ENCODE data around the gene REXO5. TPM values are rescaled to one million over a fixed set of nuclear protein-coding genes. Genes with fewer than 3 reads are reported as not detected.

The REXO5 gene
- polyA plus RNA-seq, 1 donor (not counting 4 experiments of a cell fraction or from before 2014, with no cell fraction given), result 2.6 TPM

- Histone ChIP-seq H3K4me1 (ENCODE audit: control insufficient read depth, extremely low read depth, insufficient read depth, low read length) (no peaks in the 10 kb centered on the region), H2AFZ (ENCODE audit: control insufficient read depth, low read length) (no peak overlapping the region), H3K27me3 (ENCODE audit: control insufficient read depth, extremely low read depth, insufficient read depth, low read length) (no peaks in the 10 kb centered on the region), H3K27ac (ENCODE audit: control insufficient read depth, insufficient read depth, low read length) (no peak overlapping the region), H4K20me1 (ENCODE audit: control insufficient read depth, extremely low read depth, insufficient read depth, low read length) (no peaks in the 10 kb centered on the region), H3K4me3 (ENCODE audit: control insufficient read depth in 2 of 3, extremely low read depth in 1 of 3, insufficient read depth in 2 of 3, low read depth in 1 of 3, low read length in 3 of 3) (no peak overlapping the region), H3K9me1 (ENCODE audit: control insufficient read depth, extremely low read depth, insufficient read depth, low read length) (no peaks in the 10 kb centered on the region), H3K9ac (ENCODE audit: control insufficient read depth, extremely low read depth, insufficient read depth, low read length) (no peak overlapping the region), H3K36me3 (ENCODE audit: control insufficient read depth in 2 of 2, extremely low read depth in 1 of 2, insufficient read depth in 2 of 2, low read length in 2 of 2) (peaks cover 1 to 3% of the 10 kb centered on the region in 2 experiments), H3K9me3 (ENCODE audit: control insufficient read depth, low read depth, low read length) (no peaks in the 10 kb centered on the region), H3K4me2 (ENCODE audit: control insufficient read depth, extremely low read depth, insufficient read depth, low read depth, low read length) (no peak overlapping the region), H3K79me2 (ENCODE audit: control insufficient read depth, insufficient read depth, low read length) (no peaks in the 10 kb centered on the region)
- FAIRE-seq (no peak), DNase-seq (ENCODE audit: low read depth, low spot score) (no peak)
- dilution Hi-C loops (cut with MboI; ENCODE audit: extremely low pct_ligation_motif_present, low sequenced_read_pairs), result no loop called here
- TF ChIP-seq CTCF (optimal IDR thresholded peaks at IDR 0.05 in 1 of 3, IDR thresholded peaks at IDR 0.05 in 1 of 3, conservative IDR thresholded peaks at IDR 0.05 in 1 of 3; ENCODE audit: extremely low read depth in 1 of 3, insufficient read depth in 2 of 3, low read length in 3 of 3) (no peak), EZH2 (IDR thresholded peaks at IDR 0.05; ENCODE audit: low read length) (no peak)
These were observed 15.4 kb downstream of the REXO5 start for GRCh38 chr16:20821682-20822081.

DNA sequence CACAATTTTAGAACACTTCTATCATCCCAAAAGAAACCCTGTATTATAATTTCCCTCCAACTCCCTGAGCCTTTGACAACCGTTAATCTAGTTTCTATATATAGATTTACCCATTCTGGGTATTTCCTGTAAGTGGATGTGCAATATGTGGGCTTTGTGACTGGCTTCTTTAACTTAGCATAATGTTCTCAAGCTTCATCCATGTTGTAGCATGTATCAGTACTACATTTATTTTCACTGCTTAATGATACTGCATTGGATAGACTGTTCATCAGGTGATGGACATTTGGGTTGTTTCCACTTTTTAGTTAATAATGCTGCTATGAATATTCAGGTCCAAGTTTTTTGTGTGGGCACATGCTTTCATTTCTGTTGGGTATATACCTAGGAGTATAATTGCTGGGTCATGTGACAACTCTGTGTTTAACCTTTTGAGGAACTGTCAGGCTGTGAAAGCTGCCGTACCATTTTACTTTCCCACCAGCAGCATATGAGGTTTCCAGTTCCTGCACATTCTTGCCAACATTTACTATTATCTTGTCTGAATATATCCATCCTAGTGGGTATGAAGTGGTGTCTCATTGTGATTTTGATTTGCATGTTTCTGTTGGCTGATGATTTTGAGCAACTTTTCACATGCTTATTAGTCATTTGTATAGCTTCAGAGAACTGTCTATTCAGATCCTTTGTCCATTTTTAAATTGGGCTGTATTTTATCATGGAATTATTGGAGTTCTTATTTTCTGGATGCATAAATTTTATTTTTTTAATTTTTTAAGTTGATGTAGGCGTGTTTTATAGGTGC lies 16.4 kb downstream of the REXO5 start:
- peaks cover 1 to 5% of the 10 kb centered on the region in 2 experiments for H3K36me3 ChIP-seq (ENCODE audit: control insufficient read depth in 2 of 2, extremely low read depth in 1 of 2, insufficient read depth in 2 of 2, low read length in 2 of 2)
- no peaks in the 10 kb centered on the region for H3K9me1 ChIP-seq (ENCODE audit: control insufficient read depth, extremely low read depth, insufficient read depth, low read length)
- no peak overlapping the region for H3K4me3 ChIP-seq (ENCODE audit: control insufficient read depth in 2 of 3, extremely low read depth in 1 of 3, insufficient read depth in 2 of 3, low read depth in 1 of 3, low read length in 3 of 3)
- H2AFZ ChIP-seq (ENCODE audit: control insufficient read depth, low read length), result no peak overlapping the region
- H3K4me2 ChIP-seq (ENCODE audit: control insufficient read depth, extremely low read depth, insufficient read depth, low read depth, low read length), result no peak overlapping the region
- H3K27me3 ChIP-seq (ENCODE audit: control insufficient read depth, extremely low read depth, insufficient read depth, low read length), result no peaks in the 10 kb centered on the region
- no peak for TF ChIP-seq CTCF (optimal IDR thresholded peaks at IDR 0.05 in 1 of 3, IDR thresholded peaks at IDR 0.05 in 1 of 3, conservative IDR thresholded peaks at IDR 0.05 in 1 of 3; ENCODE audit: extremely low read depth in 1 of 3, insufficient read depth in 2 of 3, low read length in 3 of 3)
- TF ChIP-seq EZH2 (IDR thresholded peaks at IDR 0.05; ENCODE audit: low read length), result no peak
- FAIRE-seq, result no peak
- no peak overlapping the region for H3K9ac ChIP-seq (ENCODE audit: control insufficient read depth, extremely low read depth, insufficient read depth, low read length)
- no peaks in the 10 kb centered on the region for H3K4me1 ChIP-seq (ENCODE audit: control insufficient read depth, extremely low read depth, insufficient read depth, low read length)
- no peak for DNase-seq (ENCODE audit: low read depth, low spot score)
- no peaks in the 10 kb centered on the region for H3K79me2 ChIP-seq (ENCODE audit: control insufficient read depth, insufficient read depth, low read length)
- no peaks in the 10 kb centered on the region for H4K20me1 ChIP-seq (ENCODE audit: control insufficient read depth, extremely low read depth, insufficient read depth, low read length)
- no peaks in the 10 kb centered on the region for H3K9me3 ChIP-seq (ENCODE audit: control insufficient read depth, low read depth, low read length)
- no peak overlapping the region for H3K27ac ChIP-seq (ENCODE audit: control insufficient read depth, insufficient read depth, low read length)
- dilution Hi-C loops (cut with MboI; ENCODE audit: extremely low pct_ligation_motif_present, low sequenced_read_pairs), result no loop called here
